NCI-H510A treated with DMSO at 0.1 percent for 48 hours (cell line): ENCODE data around the gene CTNNA2.
A peak's percentile ranks its signal among the peaks of the same experiment; 100 is the strongest.
"Not testable (repeated sequence)": the region's sequence is repeated elsewhere in the genome, so short reads cannot be mapped to it uniquely, and the experiment has no call there.

ENCODE experiments used
- DNase-seq: peaks from one replicate; lab custom pipeline; 2025; lab: John Stamatoyannopoulos, UW

The CTNNA2 gene

DNA sequence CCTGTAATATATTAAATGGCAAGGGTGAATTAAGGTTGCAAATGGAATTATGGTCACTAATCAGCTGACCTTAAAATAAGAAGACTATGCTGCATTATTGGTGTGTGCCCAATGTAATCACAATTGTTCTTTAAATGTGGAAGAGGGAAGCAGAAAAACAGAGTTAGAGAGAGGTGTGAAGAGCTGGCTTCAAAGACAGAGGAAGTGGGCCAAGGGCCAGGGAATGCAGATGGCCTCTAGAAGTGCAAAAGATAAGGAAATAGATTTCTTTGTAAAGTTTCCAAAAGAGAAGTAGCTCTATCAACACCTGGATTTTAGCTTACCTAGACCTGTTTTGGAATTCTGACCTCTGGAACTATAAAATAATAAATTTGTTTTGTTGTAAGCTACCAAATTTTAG, 515.7 kb downstream of the CTNNA2 start:
- no peak for DNase-seq

DNA sequence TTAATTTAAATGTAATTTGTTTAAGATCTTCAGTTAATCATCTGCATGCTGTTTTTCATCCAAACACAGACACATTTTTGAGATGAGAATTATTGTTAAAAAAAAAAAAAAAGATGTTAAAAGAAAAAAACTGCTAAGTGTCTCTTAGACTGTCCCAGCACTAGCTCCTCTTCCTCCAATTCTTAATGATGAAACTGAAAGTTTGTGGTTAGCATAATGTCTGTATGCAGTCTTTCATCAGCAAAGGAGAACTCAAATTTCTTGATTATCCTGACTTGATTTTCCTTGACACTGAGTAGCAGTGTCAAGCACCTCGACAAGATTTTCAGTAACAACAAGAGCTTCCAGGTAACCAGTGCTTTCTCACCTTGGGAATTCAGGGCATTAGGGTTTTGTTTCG, 517.3 kb downstream of the CTNNA2 start:
- no peak for DNase-seq

DNA sequence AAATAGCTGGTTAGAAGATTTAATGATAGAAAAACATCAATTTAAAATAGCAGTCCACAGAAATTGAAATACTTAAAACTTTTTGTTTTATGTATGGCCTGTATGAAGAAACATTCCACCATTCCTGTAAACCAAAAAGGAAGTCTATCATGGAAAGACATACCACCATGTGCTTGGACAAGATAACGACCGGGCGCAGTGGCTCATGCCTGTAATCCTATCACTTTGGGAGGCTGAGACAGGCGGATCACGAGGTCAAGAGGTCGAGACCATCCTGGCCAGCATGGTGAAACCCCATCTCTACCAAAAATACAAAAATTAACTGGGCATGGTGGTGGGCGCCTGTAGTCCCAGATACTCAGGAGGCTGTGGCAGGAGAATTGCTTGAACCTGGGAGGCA, 519.8 kb downstream of the CTNNA2 start:
- not testable (repeated sequence) for DNase-seq

DNA sequence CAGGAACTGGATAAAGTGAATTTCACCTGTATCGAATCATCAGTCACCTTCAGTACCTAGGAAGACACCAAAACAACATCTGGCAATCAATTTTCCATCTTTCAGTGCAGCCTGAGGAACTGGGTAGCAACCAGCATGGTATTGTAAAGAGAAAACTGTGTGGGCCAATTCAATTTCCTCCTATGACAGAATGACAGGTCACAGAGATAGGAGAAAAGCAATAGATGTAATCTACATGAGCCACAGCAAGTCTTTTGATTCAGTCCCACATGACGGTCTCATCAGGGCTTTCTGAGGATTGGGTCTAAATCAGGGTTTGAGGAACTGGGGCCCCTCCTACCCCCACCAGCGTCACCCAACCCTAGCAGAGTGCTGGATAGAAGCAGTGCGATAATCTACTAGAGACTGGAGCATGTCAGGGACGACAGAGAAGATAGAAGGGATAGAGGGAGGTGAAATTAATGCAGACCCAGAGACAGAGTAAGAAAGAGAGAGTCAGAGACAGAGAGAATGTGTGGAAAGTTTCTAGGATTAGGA, 523.0 kb downstream of the CTNNA2 start:
- no peak for DNase-seq

DNA sequence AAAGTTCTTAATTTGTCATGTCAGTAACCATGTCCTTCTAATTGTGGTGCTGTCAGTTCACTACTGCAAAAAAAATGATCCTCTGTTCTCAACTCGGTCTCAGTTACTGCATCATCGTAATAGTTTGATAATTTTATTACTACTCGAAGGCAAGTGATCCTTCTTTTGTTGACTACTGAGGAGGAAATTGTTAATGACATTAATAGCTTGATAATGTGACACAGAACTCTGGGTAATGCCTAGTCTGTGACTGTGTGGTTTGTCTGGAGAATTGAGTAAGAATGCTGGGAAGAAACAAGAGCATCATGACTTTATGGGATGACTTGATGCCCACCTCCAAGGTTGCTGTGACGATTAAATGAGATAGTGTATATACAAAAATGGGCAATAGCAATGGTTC, 524.5 kb downstream of the CTNNA2 start:
- no peak for DNase-seq

DNA sequence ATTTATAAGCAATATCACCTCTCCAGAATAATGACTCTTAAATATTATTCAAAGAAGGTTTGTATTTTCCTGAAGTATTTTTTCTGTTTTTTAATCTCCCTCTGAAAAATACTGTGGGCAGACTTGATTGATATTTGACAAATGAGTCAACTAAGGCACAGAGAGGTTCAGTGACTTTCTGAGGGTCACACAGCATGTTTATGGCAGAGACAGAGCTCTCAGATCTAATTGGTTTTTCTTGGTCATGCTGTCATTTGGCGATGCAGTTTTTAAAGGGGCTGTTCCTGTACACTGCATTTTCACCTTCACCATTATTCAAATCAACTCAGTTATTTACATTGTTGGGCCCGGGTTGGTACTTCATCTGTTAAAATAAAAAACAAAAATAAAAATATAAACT, 527.4 kb downstream of the CTNNA2 start:
- no peak for DNase-seq

DNA sequence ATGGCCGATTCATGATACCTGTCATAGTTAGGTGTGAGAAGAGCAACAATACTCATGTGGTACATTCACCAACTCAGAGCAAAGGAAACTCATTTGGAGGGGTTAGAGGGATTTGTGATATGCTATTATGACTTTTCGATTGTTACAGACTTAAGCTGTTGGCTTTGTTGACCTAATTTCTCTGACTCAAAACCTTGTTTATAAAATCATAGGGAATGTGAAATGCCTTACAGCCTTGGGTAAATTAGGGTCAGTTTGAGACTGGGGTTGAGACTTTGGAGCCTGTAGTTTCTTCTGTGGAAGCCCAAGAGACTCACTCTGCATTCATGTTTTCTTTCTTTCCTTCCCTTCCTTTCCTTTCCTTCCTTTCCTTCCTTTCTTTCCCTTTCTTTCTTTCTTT, 529.8 kb downstream of the CTNNA2 start:
- no peak for DNase-seq

DNA sequence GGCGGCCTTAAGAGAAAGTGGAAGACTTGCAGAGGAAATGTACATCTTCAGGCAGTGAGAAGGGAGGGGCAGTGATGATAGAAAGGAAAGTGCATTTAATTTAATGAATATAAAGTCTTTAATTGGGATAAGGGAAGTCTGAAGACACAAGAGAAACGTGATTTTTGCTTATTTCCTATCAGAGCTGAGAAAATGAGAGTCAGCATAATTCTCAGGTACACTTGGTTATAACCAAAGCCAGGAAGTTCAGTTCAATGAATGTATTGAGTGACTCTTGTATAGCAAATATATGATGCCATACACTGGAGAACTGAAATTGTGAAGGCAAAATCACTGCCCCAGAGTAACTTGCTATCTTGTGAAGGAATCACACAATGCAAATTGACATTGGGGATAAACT, 535.4 kb downstream of the CTNNA2 start:
- no peak for DNase-seq

DNA sequence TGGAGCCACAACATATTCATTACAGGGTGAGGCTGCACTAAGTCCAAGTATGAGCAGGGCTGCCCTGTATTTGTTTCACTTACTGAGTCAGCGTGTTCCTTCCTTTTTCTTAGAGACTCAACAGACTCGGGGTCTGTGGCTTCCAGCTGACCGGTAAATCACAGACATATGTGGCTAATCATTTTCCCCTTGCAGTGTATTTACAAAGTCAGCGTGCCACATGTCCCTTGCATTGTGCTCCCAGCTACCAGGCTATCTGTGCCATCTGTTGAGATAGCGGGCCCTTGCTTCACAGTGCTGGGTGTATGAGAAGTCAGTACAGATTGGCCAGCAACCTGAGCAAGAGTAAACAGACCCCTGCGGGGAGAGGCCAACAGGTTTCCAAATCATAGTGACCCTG, 537.4 kb downstream of the CTNNA2 start:
- DNase-seq: no peak

DNA sequence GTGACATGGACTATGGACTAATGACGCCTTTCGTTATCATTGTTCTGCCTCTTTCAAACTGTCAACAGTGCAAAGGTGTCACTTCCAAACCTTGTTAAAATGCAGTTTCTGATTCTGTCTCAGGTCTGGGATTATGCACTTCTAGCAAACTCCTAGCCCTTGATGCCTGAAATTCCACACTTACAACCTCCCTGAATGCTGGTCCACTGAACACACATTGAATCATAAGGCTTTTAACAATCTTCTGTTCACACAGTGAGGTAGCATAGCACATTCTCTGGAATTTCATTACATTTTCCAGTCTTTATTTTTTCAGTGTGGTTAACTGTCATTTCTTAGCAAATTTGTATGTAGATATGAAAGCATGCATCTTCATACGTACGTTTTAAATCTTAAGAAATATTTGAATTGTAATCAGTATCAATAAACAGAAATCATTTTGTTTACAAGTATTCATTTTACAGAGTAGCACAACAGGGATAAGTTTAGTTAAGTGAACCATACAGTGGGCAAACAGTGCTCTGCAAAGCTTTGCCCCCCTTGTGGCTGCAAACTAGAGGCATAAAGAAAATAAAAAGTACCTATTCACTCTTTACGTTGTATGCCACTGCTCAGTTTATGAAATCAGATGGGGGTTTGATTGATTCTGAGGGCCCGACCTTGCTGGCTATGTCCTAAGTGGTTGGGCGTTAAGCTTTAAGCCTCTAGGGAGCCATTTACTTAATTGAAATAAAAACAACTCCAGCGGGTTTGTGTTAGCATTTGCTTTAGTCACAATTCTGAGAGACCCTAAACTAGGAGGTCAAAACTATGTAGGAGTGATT, 540.9 kb downstream of the CTNNA2 start:
- no peak for DNase-seq

DNA sequence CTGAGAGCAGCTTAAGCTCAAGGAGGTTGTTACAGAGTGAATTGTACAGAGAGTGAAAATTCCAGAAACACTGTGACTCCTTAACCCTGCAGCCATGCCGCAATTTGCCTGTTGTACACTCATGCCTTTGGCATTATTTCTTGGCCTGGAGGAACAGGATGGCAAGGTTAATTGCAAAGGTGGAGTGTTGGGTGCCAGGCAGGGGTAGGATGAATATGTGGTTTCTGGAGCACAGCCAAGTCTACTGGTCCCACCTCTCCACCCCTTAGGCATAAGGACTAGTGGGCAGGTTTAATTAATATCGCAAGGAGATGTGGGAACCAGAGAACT, 541.5 kb downstream of the CTNNA2 start:
- no peak for DNase-seq

DNA sequence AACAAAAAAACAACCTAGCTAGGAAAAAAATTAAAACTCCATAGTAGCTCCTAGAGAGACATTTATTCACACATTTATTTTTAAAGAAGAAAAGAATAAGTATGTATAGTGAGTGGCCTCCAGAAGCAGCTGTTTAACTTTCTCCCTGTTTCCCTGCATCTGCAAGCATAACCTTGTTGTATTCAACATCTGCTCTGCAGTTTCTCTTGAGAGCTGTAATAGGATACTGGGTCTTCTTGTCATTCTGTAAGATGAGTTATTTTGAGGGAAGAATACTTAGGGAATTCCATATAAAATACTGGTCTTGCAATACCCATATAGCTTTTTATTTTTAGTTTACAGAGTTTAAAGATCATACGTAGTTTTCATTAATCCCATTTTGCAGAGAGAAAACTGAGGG, 545.1 kb downstream of the CTNNA2 start:
- DNase-seq: no peak

DNA sequence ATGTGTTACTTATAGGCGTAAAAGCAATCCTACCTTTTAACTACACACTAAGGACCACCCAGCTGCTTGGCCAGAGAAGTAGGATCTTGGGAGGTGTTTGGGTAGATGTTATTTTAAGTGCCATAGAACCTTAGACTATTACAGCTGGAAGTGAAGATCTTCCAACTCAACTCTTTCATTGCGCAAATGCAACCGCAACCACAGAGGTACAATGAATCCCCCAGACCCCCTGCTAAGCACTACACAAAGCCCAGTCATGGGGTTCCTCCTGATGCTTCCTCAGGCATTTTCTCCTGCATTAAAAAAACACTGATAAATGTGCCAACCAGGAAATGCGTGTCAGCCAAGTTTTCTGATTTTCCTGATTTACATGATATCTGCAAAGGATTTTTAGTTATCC, 545.7 kb downstream of the CTNNA2 start:
- DNase-seq: no peak

DNA sequence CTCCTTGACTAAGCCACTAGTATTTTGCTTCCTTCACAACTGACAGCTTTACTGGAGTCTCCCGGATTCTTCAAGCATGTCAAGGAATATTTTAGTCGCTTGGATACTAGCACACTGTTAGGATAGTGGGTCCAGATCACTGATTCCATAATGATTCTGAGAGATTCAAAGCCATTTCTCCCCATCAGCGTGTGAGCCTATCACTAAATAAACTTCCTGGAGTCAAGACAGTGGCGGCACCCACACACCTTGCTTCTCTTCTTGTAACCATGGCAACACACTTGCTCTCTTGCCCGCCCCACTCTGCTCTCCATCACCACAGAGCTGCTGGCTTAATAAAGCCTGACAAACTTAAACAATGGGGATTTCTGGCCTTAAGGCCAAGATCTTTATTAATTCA, 546.6 kb downstream of the CTNNA2 start:
- no peak for DNase-seq

DNA sequence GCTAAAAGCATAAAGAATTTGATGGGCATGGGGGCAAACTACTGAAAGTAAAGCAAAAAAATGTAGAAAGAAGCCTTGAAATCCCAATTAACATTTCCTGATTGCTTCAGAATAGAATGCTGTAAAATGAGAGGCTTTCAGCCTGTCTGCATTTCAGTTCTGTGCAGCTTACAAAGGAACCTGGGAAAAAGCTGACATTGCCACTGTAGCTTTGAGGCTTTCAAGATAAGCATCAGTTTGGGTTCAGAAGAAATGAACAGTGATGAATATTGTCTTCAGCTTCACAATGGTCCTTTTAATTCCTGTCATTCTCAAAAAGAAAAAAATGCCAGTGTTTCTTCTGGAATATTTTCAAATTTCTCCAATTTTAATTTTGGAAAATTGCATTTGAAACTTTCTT, 549.0 kb downstream of the CTNNA2 start:
- DNase-seq: no peak

DNA sequence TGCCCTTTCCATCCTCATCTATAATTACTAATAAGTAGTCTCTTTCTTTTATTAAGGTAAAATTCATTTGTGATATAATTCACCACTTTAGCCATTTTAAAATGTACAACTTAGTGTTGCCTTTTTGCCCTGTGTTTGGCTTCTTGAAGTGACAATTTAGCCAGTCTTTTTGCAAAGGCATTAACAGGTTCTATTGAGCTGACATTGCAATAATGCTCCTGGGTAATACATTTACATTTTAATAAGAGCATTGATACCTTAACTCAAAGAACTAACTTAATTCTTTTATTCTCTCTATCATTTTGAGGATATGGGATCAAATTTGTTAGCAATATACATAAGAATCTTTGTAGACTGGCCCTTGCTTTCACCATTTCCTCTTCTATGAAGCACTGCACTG, 549.4 kb downstream of the CTNNA2 start:
- no peak for DNase-seq

DNA sequence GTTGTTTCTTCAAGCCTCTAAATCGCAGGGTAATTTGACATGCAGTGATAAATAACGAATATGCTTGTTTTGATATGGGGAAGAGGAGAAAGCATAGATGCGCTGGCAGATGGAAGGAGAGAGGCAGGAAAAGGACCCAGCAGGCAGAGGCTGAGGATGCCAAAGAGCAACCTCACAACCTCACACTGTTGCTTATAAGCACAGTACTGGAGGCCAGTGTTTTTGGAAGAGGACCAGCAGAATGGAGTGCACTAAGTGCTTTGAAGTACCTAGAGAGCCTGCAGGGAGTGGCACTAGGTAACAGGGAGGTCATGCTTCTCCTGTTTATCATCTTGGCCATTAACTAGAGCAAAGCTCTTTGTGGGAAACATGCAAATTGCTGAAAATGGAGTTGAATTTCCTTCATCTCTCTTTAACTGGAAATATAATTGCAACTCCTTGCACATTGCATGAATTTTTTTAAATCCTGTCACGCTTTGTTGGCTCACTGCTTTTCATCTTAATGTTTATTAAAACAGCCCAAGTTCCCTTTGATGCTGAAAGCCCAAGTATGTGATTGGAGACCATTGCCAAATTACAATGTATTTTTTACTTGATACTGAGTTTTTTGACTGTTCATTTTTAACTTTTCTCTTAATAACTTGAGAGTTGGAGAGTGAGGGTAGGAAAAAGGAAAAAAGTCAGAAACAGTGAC, 555.3 kb downstream of the CTNNA2 start:
- peak; percentile 0 for DNase-seq

DNA sequence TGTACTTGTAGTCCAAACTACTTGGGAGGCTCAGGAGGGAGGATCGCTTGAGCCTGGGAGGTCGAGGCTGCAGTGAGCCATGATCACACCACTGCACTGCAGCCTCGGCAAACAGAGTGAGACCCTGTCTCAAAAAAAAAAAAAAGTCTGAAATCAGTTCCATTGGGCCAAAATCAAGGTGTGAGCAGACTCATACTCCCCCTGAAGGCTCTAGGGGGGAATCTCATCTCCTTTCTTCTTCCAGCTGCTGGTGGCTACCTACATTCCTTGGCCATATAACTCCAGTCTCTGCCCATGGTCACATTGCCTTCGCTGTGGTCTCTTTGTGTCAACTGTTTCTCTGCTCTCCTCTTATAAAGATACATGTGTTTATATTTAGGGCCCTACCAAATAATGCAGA, 557.7 kb downstream of the CTNNA2 start:
- DNase-seq: no peak

DNA sequence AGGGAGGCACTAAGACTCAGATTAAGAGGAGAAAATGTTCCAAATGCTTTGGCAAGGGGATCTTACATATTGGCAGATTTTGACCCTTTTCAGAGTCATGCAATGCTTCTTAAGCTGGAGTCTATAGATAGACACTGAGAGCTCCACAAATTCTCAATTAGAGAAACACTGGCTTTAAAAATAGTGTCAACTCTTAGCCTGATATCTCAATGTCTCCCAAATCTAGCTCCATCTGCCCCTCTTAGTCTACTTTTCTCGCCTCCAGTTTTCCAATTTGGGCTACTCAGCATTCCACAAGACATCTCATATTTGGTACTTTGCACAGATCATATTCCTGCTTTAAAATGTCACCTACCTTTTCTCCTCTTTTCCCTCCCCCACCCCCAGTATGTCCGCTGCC, 559.1 kb downstream of the CTNNA2 start:
- DNase-seq: no peak

DNA sequence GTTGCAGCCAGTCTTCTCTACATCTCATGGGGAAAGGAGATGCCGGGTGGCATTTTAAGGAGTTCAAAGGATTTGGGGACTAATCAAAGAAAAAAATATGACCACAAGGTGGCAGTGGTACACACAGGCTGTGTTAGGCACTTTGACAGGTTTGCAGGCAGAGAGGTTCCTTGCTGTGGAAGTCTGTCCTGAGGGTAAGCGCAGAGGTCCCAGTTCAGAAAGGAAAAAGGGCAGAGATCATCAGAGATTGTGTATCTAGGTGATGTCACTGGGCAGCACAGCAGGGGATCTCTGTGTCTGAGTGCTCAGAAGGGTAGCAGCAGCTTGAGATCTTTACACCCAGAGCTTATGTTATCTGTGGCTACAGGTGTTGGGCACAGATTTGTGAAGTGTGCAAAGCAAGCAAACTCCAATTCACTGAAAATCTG, 560.3 kb downstream of the CTNNA2 start:
- peak; percentile 51 for DNase-seq

DNA sequence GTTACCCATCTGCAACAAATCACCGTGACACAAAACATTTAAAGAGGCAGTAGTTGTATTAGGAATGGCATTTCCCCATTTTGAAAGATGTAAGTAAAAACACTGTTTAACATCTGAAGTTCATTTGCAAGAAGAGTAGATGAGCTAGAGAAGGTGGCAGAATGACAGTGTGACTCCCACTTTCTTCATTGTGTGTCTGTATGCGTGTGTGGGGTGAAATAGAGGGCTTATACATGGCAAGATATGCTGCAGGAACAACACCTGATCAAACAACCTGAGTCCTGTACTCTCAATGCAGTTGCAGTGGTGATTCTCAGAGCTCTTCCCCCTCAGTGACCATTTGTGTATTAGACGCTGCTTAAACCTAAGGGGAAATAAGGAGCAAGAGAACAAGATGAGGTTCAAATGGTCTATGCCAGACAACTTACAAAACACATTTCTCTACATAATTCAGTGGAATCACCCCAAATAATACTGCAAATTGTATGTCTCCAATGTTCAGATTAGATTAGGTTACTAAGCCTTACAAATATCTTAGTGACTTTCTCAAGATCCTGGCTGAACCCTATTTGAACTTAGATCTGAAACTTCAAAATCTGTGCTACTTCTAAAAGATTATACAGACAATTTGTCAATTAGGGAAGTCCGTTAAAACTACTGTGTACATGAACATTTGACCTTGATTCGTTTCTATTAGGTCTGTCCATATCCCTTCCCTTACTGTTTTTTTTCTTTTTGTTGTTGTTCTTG, 561.6 kb downstream of the CTNNA2 start:
- DNase-seq: no peak

DNA sequence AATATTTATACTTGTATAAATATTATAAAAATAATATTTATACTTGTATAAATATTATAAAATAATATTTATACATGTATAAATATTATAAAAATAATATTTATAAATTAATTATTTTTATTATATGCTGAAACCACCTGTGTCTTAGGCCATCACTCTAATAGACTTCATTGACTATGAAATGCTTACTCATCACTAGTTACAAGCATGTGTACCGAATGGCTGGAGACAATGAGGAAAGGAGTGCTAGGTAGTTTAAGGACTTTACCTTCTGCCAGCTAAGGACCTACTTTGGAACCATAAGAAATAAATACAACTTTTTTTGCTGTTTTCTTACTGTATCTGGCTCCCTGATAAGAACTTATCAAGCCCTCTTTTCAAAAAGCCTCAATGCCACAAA, 562.9 kb downstream of the CTNNA2 start:
- no peak for DNase-seq
